ENCODE measurements around the gene NLRP10. TPM values are rescaled to one million over a fixed set of nuclear protein-coding genes. Genes with fewer than 3 reads are reported as not detected.

NLRP10 gene
- polyA plus RNA-seq, 1 experiment = 2.8 TPM

- no peak for DNase-seq (ENCODE audit: low read depth, low spot score)
- CTCF ChIA-PET = interaction anchor here (3.1 to 11.9 kb wide), 3 partner anchors 14 to 87 kb away, joined by 28 to 992 read pairs (median 30); no protein-coding TSS in a partner anchor
- Histone ChIP-seq H3K27ac (ENCODE audit: low read depth, low read length) (no peak overlapping the region), H3K27me3 (ENCODE audit: control insufficient read depth, insufficient read depth, low read length) (peaks cover 5% of the 10 kb centered on the region), H3K9me3 (ENCODE audit: control insufficient read depth, insufficient read depth, low read length) (no peaks in the 10 kb centered on the region), H3K4me3 (ENCODE audit: low read depth, low read length) (no peak overlapping the region)
- POLR2A ChIA-PET = no interaction called here
- TF ChIP-seq CTCF (IDR thresholded peaks at IDR 0.05; ENCODE audit: low read depth, low read length) = no peak
Measured at GRCh38 chr11:8008212-8008611, 43.0 kb upstream of the NLRP10 start.

GRCh38 chr11:8006349-8006977 is 41.2 kb upstream of the NLRP10 start:
- H3K4me3 ChIP-seq (ENCODE audit: low read depth, low read length) = no peak overlapping the region
- no peaks in the 10 kb centered on the region for H3K9me3 ChIP-seq (ENCODE audit: control insufficient read depth, insufficient read depth, low read length)
- ChIA-PET POLR2A (interaction anchor here (0.6 to 1.6 kb wide), 3 partner anchors 30 to 93 kb away, joined by 4 to 9 read pairs (median 4); no protein-coding TSS in a partner anchor), CTCF (interaction anchor here (0.6 to 11.9 kb wide), 40 partner anchors 10 to 561 kb away, joined by 3 to 992 read pairs (median 5); partner anchors contain the start of genes EIF3F and LMO1)
- H3K27me3 ChIP-seq (ENCODE audit: control insufficient read depth, insufficient read depth, low read length) = peaks cover 5% of the 10 kb centered on the region
- no peak overlapping the region for H3K27ac ChIP-seq (ENCODE audit: low read depth, low read length)
- peak; percentile 96 for TF ChIP-seq CTCF (IDR thresholded peaks at IDR 0.05; ENCODE audit: low read depth, low read length)
- peak; percentile 44 for DNase-seq (ENCODE audit: low read depth, low spot score)

- ChIA-PET POLR2A (interaction anchor here (1.6 kb wide), 1 partner anchor 94 kb away, joined by 4 read pairs; no protein-coding TSS in a partner anchor), CTCF (interaction anchor here (0.8 to 11.9 kb wide), 20 partner anchors 9 to 561 kb away, joined by 3 to 992 read pairs (median 10); partner anchors contain the start of gene LMO1)
- no peak for DNase-seq (ENCODE audit: low read depth, low spot score)
- no peak overlapping the region for H3K27ac ChIP-seq (ENCODE audit: low read depth, low read length)
- no peak overlapping the region for H3K4me3 ChIP-seq (ENCODE audit: low read depth, low read length)
- no peaks in the 10 kb centered on the region for H3K9me3 ChIP-seq (ENCODE audit: control insufficient read depth, insufficient read depth, low read length)
- TF ChIP-seq CTCF (IDR thresholded peaks at IDR 0.05; ENCODE audit: low read depth, low read length) = no peak
- peaks cover 5% of the 10 kb centered on the region for H3K27me3 ChIP-seq (ENCODE audit: control insufficient read depth, insufficient read depth, low read length)
Measured at GRCh38 chr11:8005556-8005955, 40.3 kb upstream of the NLRP10 start.

GRCh38 chr11:8004008-8004407 is 38.8 kb upstream of the NLRP10 start:
- no peaks in the 10 kb centered on the region for H3K9me3 ChIP-seq (ENCODE audit: control insufficient read depth, insufficient read depth, low read length)
- POLR2A ChIA-PET = no interaction called here
- peaks cover 5% of the 10 kb centered on the region for H3K27me3 ChIP-seq (ENCODE audit: control insufficient read depth, insufficient read depth, low read length)
- no peak overlapping the region for H3K4me3 ChIP-seq (ENCODE audit: low read depth, low read length)
- H3K27ac ChIP-seq (ENCODE audit: low read depth, low read length) = no peak overlapping the region
- no peak for TF ChIP-seq CTCF (IDR thresholded peaks at IDR 0.05; ENCODE audit: low read depth, low read length)
- CTCF ChIA-PET = interaction anchor here (11.9 kb wide), 1 partner anchor 91 kb away, joined by 992 read pairs; no protein-coding TSS in a partner anchor
- DNase-seq (ENCODE audit: low read depth, low spot score) = no peak

- CTCF ChIA-PET = interaction anchor here (0.6 to 11.9 kb wide), 2 partner anchors 16 to 92 kb away, joined by 3 to 992 read pairs; partner anchors contain the start of gene EIF3F
- no peak for TF ChIP-seq CTCF (IDR thresholded peaks at IDR 0.05; ENCODE audit: low read depth, low read length)
- Histone ChIP-seq H3K4me3 (ENCODE audit: low read depth, low read length) (no peak overlapping the region), H3K27me3 (ENCODE audit: control insufficient read depth, insufficient read depth, low read length) (no peaks in the 10 kb centered on the region), H3K9me3 (ENCODE audit: control insufficient read depth, insufficient read depth, low read length) (no peaks in the 10 kb centered on the region), H3K27ac (ENCODE audit: low read depth, low read length) (no peak overlapping the region)
- no peak for DNase-seq (ENCODE audit: low read depth, low spot score)
- POLR2A ChIA-PET = no interaction called here
Measured at GRCh38 chr11:8003187-8003586, 37.9 kb upstream of the NLRP10 start.
